Fibroblast of pulmonary artery (primary cell): ENCODE results near the gene KIR2DL3.

Experiments used
- DNase-seq: peaks from one replicate; pipeline ENCODE4 v3.0.0-alpha.2; 2010; ENCODE audit warnings: low read depth
- H3K4me3 ChIP-seq: replicated peaks from 2 replicates; pipeline ENCODE4 v1.5.1; 2011; ENCODE audit warnings: low read depth, mild to moderate bottlenecking, control low read depth, low read length, moderate library complexity
- TF ChIP-seq, protein P1 (sequence below): IDR thresholded peaks from 2 replicates; pipeline ENCODE4 v1.5.1; 2011; ENCODE audit warnings: mild to moderate bottlenecking, control low read depth, low read length, inconsistent platforms; ENCODE audit errors: missing control alignments

KIR2DL3 gene

DNA sequence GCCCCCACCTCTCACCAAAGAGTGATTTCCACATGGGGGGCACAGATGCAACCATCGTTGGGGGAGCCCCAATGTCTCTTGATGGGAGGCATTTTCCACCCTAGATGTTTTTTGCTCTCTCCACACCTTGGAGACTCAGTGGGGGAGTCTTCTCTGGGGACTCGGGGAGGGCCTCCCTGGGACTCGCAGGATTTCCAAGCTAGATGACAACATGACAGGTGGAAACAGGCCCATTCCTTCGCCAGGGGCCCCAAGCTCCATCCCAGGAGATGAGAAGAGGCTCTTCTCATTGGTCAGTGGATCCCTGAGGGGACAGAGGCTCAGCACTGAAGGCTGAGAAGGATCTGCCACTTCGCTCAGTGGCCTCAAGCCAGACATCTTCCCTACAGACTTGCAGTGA lies 52.4 kb downstream of the KIR2DL3 start:
- TF ChIP-seq, protein P1, sequence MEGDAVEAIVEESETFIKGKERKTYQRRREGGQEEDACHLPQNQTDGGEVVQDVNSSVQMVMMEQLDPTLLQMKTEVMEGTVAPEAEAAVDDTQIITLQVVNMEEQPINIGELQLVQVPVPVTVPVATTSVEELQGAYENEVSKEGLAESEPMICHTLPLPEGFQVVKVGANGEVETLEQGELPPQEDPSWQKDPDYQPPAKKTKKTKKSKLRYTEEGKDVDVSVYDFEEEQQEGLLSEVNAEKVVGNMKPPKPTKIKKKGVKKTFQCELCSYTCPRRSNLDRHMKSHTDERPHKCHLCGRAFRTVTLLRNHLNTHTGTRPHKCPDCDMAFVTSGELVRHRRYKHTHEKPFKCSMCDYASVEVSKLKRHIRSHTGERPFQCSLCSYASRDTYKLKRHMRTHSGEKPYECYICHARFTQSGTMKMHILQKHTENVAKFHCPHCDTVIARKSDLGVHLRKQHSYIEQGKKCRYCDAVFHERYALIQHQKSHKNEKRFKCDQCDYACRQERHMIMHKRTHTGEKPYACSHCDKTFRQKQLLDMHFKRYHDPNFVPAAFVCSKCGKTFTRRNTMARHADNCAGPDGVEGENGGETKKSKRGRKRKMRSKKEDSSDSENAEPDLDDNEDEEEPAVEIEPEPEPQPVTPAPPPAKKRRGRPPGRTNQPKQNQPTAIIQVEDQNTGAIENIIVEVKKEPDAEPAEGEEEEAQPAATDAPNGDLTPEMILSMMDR = no peak
- DNase-seq = no peak
- H3K4me3 ChIP-seq = no peak overlapping the region

DNA sequence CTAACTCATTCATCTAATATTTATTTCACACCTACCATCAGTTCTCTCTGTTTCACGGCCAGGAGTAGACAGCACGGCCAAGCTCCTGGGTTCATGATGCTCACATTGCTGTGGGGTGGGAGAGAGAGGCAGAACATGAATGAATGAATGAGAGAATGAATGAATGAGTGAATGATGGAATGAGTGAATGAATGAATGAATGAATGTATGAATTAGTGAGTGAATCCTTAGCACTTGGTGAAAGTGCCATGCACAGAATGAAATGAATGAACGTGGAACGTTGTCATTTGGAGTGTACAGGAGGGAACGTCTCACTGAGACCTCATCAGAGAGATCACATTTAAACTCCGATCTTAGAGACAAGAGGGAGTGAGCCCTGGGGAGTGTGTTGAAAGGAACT lies 53.2 kb downstream of the KIR2DL3 start:
- no peak overlapping the region for H3K4me3 ChIP-seq
- no peak for DNase-seq
- TF ChIP-seq, protein P1 = no peak

DNA sequence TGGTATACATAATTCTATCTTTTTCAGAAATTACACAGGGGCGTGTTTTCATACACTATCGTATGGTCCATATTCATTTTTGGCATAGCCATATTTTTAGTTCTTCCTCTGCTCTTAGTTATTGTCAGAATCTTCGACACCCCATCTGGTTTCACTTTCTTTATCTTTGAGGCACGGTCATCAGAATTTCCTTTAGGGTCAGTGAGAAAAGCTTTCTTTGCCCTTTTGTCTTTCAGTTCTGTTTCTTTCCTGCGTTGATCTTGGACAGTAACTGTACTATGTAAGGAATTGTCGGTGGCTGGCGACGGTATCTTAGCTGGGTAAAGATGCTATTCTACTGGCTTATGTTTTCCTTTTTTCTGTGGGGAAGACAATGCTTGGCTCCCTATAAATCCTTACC lies 54.5 kb downstream of the KIR2DL3 start:
- no peak overlapping the region for H3K4me3 ChIP-seq
- no peak for DNase-seq
- TF ChIP-seq, protein P1 = no peak

DNA sequence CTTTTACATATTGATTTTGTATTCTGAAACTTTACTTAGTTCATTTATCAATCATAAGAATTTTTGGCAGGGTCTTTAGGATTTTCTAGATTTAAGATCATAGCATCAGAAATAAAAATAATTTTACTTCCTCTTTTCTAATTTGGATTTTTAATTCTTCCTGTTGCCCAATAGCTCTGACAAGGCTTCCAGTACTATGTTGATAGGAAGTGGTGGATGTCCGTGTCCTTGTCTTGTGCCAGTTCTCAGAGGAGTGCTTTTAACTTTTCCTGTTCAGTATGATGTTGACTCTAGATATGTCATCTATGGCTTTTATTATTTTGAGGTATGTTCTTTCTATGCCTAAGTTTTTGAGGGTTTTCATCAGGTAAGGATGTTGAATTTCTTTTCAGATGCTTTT lies 57.4 kb downstream of the KIR2DL3 start:
- TF ChIP-seq, protein P1 = no peak
- DNase-seq = no peak
- no peak overlapping the region for H3K4me3 ChIP-seq
